Kidney epithelial cell (primary cell): Measurements from ENCODE around the gene SIRPA. TPM values are rescaled to one million over a fixed set of nuclear protein-coding genes. Genes with fewer than 3 reads are reported as not detected.

Experiments used
- DNase-seq: peaks from one replicate; pipeline ENCODE4 v3.0.0-alpha.2; 2010; ENCODE audit warnings: low read depth
- H3K27me3 ChIP-seq: 2 replicates; pipeline ENCODE4 v1.6.0; 2011; ENCODE audit warnings: low read length; ENCODE audit not compliant: control insufficient read depth, insufficient read depth
- H3K36me3 ChIP-seq: 2 replicates; pipeline ENCODE4 v1.5.1; 2011; ENCODE audit warnings: low read length; ENCODE audit not compliant: control insufficient read depth, insufficient read depth
- H3K4me3 ChIP-seq: 2 replicates; pipeline ENCODE4 v1.5.1; 2011; ENCODE audit warnings: low read depth, mild to moderate bottlenecking, control low read depth, low read length
- total RNA-seq: library from RNA; depleted of rRNA; stranded (reverse); fragments of >200 nt; gene quantifications from 2 replicates; pipeline ENCODE4 v1.2.3, GENCODE V29; 2015
- TF ChIP-seq, protein P1 (sequence below): IDR thresholded peaks from 2 replicates; pipeline ENCODE4 v1.5.1; 2011; ENCODE audit warnings: mild to moderate bottlenecking, moderate library complexity, low read length, control low read depth, inconsistent platforms; ENCODE audit not compliant: insufficient read depth, poor library complexity, severe bottlenecking

The SIRPA gene
- total RNA-seq, 1 donor from 2014 or later: 40.6 TPM

DNA sequence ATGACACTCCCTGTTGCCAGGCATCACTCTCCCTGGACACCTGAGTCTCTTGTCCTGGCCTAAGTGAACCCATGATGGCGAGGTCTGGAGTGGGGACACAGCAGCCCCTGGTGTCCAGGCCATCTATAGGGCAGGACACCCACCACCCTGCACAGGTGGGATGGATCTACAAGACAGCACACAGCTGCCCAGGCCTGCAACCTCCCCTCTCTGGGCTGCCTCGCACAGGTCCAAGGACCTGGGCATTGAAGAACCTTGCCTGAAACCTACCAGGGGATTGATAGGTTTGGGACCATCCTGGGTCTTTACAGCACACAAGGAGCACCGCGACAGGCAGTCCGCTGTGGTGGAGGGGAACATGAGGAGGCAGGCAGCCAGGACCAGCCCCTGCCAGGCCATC, 87.5 kb downstream of the SIRPA start:
- Histone ChIP-seq H3K36me3 (no peaks in the 10 kb centered on the region), H3K4me3 (no peak overlapping the region), H3K27me3 (no peaks in the 10 kb centered on the region)
- no peak for DNase-seq
- TF ChIP-seq, protein P1, sequence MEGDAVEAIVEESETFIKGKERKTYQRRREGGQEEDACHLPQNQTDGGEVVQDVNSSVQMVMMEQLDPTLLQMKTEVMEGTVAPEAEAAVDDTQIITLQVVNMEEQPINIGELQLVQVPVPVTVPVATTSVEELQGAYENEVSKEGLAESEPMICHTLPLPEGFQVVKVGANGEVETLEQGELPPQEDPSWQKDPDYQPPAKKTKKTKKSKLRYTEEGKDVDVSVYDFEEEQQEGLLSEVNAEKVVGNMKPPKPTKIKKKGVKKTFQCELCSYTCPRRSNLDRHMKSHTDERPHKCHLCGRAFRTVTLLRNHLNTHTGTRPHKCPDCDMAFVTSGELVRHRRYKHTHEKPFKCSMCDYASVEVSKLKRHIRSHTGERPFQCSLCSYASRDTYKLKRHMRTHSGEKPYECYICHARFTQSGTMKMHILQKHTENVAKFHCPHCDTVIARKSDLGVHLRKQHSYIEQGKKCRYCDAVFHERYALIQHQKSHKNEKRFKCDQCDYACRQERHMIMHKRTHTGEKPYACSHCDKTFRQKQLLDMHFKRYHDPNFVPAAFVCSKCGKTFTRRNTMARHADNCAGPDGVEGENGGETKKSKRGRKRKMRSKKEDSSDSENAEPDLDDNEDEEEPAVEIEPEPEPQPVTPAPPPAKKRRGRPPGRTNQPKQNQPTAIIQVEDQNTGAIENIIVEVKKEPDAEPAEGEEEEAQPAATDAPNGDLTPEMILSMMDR: no peak

DNA sequence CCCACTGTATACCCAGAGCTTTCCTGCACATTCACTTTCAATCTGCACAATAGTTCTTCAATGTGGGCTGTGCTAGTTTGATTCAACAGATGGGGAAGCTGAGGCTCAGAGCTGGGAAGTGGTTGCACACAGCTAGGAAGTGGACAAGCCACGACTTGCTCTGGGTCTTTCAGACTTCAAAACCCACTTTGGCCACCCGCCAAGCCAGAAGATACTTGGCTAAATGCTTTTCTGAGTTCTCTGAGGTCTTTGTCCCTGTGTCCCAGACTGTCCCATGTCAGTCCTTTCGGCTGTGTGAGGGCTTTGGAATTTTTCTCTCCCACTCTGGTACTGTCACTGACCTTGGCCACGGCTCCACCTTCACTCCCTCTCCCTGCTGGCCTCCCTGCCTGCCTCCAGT, 88.1 kb downstream of the SIRPA start:
- TF ChIP-seq, protein P1: no peak
- Histone ChIP-seq H3K36me3 (no peaks in the 10 kb centered on the region), H3K4me3 (no peak overlapping the region), H3K27me3 (no peaks in the 10 kb centered on the region)
- no peak for DNase-seq

DNA sequence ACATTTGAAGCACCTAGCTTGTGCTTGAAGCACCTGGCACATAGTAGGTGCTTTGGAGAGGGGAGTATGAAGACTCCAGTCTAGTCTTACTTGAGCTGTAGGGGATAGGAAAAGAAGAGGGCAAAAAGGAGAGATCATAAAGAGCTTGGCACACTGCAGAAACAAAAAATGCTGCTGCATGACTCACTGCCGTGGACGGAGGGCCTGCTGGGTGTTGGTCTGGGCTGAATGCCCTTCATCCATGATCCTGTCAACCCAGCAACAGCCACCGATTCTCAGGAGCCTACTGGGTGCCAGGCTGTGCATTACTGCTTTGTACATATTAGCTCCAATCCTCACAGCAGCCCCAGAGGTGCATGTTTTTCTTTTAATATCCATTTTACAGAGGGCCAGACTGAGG, 92.6 kb downstream of the SIRPA start:
- Histone ChIP-seq H3K36me3 (no peaks in the 10 kb centered on the region), H3K27me3 (peaks cover 13% of the 10 kb centered on the region), H3K4me3 (no peak overlapping the region)
- TF ChIP-seq, protein P1: no peak
- no peak for DNase-seq

Other genes with a start within 250 kb of the SIRPA start
- not detected in 2 replicates for gene SIRPG, start 237.6 kb upstream of the SIRPA start, total RNA-seq
- gene PDYN, start 98.7 kb downstream of the SIRPA start, total RNA-seq: not detected in 2 replicates
- gene STK35, start 206.4 kb downstream of the SIRPA start, total RNA-seq: 18.0 and 19.4 TPM in 2 replicates